A673 (cell line): ENCODE data around the gene IL18R1. TPM values are rescaled to one million over a fixed set of nuclear protein-coding genes. Genes with fewer than 3 reads are reported as not detected.

ENCODE experiments used
- BruUV-seq: library from RNA; stranded (reverse); fragments of 400-500 nt; replicated peaks from 2 replicates; lab custom pipeline; 2021; lab: Mats Ljungman, UMichigan
- CTCF ChIA-PET: fragments of 300-600 bp; sonication (Branson Sonifier 250); formaldehyde crosslinking; loops from one replicate; lab custom pipeline; 2022; ENCODE audit warnings: antibody characterized with exemption; lab: Charles Lee
- POLR2A ChIA-PET: fragments of 300-600 bp; sonication (Branson Sonifier 250); formaldehyde crosslinking; loops from one replicate; lab custom pipeline; 2022; ENCODE audit warnings: antibody characterized with exemption; ENCODE audit not compliant: low non-redundant PET; lab: Charles Lee
- DNase-seq: peaks from one replicate; pipeline ENCODE4 v3.0.0-alpha.2; 2015; ENCODE audit warnings: low spot score
- H3K27ac ChIP-seq: fragments of 200-600 bp; sonication (generic); 2 replicates; pipeline ENCODE4 v1.5.1; 2016; ENCODE audit warnings: mixed run types, low read depth, mild to moderate bottlenecking, mixed read lengths, antibody characterized with exemption, low read length; ENCODE audit not compliant: poor library complexity, severe bottlenecking
- H3K27me3 ChIP-seq: fragments of 200-600 bp; sonication (generic); replicated peaks from 2 replicates; pipeline ENCODE4 v1.6.1; 2017; ENCODE audit warnings: mixed run types, low read depth, mild to moderate bottlenecking, mixed read lengths, antibody characterized with exemption, low read length; ENCODE audit not compliant: insufficient read depth, poor library complexity
- H3K36me3 ChIP-seq: fragments of 200-600 bp; sonication (generic); 2 replicates; pipeline ENCODE4 v1.6.1; 2016; ENCODE audit warnings: mixed run types, mild to moderate bottlenecking, mixed read lengths, antibody characterized with exemption, low read length; ENCODE audit not compliant: insufficient read depth, poor library complexity, severe bottlenecking
- H3K4me1 ChIP-seq: fragments of 200-600 bp; sonication (generic); 2 replicates; pipeline ENCODE4 v1.6.1; 2017; ENCODE audit warnings: mixed run types, mild to moderate bottlenecking, mixed read lengths, antibody characterized with exemption, low read length; ENCODE audit not compliant: insufficient read depth, poor library complexity, severe bottlenecking
- H3K4me3 ChIP-seq: fragments of 200-600 bp; sonication (generic); 2 replicates; pipeline ENCODE4 v1.5.1; 2016; ENCODE audit warnings: low read depth, mixed run types, mild to moderate bottlenecking, mixed read lengths, low read length; ENCODE audit not compliant: poor library complexity, severe bottlenecking
- H3K9me3 ChIP-seq: fragments of 200-600 bp; sonication (generic); 2 replicates; pipeline ENCODE4 v1.6.1; 2016; ENCODE audit warnings: mixed run types, low read depth, mild to moderate bottlenecking, mixed read lengths, antibody characterized with exemption, low read length; ENCODE audit not compliant: poor library complexity, severe bottlenecking
- EZH2 ChIP-seq: fragments of 200-600 bp; sonication (generic); IDR thresholded peaks from 2 replicates; pipeline ENCODE4 v1.6.1; 2017; ENCODE audit warnings: borderline replicate concordance, low read depth, mild to moderate bottlenecking, mixed read lengths, antibody characterized with exemption, low read length; ENCODE audit not compliant: poor library complexity, severe bottlenecking
- intact Hi-C: fragments of 100-400 bp; cut with micrococcal nuclease; formaldehyde crosslinking; loops from one replicate; pipeline ENCODE4 v1.10.0; 2022; ENCODE audit not compliant: unreplicated experiment
- total RNA-seq: library from RNA; stranded (reverse); gene quantifications from 2 replicates; pipeline ENCODE4 v1.2.3, GENCODE V29; 2021
- TF ChIP-seq, protein P1 (sequence below): fragments of 300-800, 200-600 bp; sonication (generic); conservative IDR thresholded peaks from 2 replicates; pipeline ENCODE4 v1.5.1; 2017; ENCODE audit warnings: low read depth, mild to moderate bottlenecking, antibody characterized with exemption, low read length, moderate library complexity, mixed read lengths

IL18R1 gene
- total RNA-seq, 1 experiment from 2014 or later = not detected

DNA sequence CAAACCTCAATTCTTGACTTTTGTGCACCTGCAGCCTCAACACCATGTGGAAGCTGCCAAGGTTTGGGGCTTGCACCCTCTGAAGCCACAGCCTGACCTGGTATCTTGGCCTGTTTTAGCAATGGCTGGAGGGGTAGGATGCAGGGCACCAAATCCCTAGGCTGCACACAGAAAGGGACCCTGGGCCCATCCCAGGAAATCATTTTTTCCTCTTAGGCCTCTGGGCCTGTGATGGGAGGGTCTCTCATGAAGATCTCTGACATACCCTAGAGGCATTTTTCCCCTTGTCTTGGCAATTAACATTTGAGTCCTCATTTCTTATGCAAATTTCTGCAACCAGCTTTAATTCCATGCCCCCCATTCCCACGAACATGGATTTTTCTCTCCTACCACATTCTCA is 10.2 kb downstream of the IL18R1 start:
- ChIA-PET CTCF (no interaction called here), POLR2A (no interaction called here)
- BruUV-seq = no TSS peak
- intact Hi-C loops = no loop called here
- H3K9me3 ChIP-seq = peaks cover 9% of the 10 kb centered on the region
- no peaks in the 10 kb centered on the region for H3K27me3 ChIP-seq
- no peaks in the 10 kb centered on the region for H3K4me1 ChIP-seq
- no peak overlapping the region for H3K27ac ChIP-seq
- no peak for DNase-seq
- no peak overlapping the region for H3K4me3 ChIP-seq
- TF ChIP-seq, protein P1, sequence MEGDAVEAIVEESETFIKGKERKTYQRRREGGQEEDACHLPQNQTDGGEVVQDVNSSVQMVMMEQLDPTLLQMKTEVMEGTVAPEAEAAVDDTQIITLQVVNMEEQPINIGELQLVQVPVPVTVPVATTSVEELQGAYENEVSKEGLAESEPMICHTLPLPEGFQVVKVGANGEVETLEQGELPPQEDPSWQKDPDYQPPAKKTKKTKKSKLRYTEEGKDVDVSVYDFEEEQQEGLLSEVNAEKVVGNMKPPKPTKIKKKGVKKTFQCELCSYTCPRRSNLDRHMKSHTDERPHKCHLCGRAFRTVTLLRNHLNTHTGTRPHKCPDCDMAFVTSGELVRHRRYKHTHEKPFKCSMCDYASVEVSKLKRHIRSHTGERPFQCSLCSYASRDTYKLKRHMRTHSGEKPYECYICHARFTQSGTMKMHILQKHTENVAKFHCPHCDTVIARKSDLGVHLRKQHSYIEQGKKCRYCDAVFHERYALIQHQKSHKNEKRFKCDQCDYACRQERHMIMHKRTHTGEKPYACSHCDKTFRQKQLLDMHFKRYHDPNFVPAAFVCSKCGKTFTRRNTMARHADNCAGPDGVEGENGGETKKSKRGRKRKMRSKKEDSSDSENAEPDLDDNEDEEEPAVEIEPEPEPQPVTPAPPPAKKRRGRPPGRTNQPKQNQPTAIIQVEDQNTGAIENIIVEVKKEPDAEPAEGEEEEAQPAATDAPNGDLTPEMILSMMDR = no peak
- no peak for TF ChIP-seq EZH2
- H3K36me3 ChIP-seq = no peaks in the 10 kb centered on the region

GRCh38 chr2:102366406-102367112 is 11.0 kb downstream of the IL18R1 start:
- intact Hi-C loops = no loop called here
- BruUV-seq = no TSS peak
- H3K9me3 ChIP-seq = peaks cover 9% of the 10 kb centered on the region
- ChIA-PET CTCF (no interaction called here), POLR2A (no interaction called here)
- H3K27ac ChIP-seq = no peak overlapping the region
- TF ChIP-seq, protein P1 = no peak
- no peak for TF ChIP-seq EZH2
- no peaks in the 10 kb centered on the region for H3K36me3 ChIP-seq
- DNase-seq = no peak
- H3K4me1 ChIP-seq = no peaks in the 10 kb centered on the region
- no peak overlapping the region for H3K4me3 ChIP-seq
- no peaks in the 10 kb centered on the region for H3K27me3 ChIP-seq

- Histone ChIP-seq H3K4me3 (no peak overlapping the region), H3K4me1 (no peaks in the 10 kb centered on the region), H3K36me3 (no peaks in the 10 kb centered on the region), H3K27me3 (no peaks in the 10 kb centered on the region), H3K27ac (no peak overlapping the region), H3K9me3 (peaks cover 9% of the 10 kb centered on the region)
- intact Hi-C loops = no loop called here
- no peak for DNase-seq
- ChIA-PET CTCF (no interaction called here), POLR2A (no interaction called here)
- TF ChIP-seq, protein P1 = no peak
- no peak for TF ChIP-seq EZH2
- no TSS peak for BruUV-seq
Measured at GRCh38 chr2:102367331-102367971, 11.9 kb downstream of the IL18R1 start.
